Breast epithelium (tissue), 4 donors: Measurements from ENCODE around the gene CACNA1B. TPM values are rescaled to one million over a fixed set of nuclear protein-coding genes. Genes with fewer than 3 reads are reported as not detected.

Source experiments
- DNase-seq, 2 donors: peaks; one replicate each; pipeline ENCODE4 v3.0.0-alpha.2; 2019; ENCODE audit warnings: low spot score in 2 of 2
- H3K27ac ChIP-seq, 2 donors: fragments of 200-600 bp; sonication (generic) in 1 of 2; one replicate each; pipeline ENCODE4 v1.5.1; 2016 to 2019; ENCODE audit warnings: mild to moderate bottlenecking in 1 of 2
- H3K27me3 ChIP-seq, 2 donors: fragments of 200-600 bp; sonication (generic) in 1 of 2; one replicate each; pipeline versions ENCODE4 v1.5.1 to v1.6.0; 2017 to 2019; ENCODE audit warnings: control low read depth in 1 of 2, mild to moderate bottlenecking in 1 of 2
- H3K36me3 ChIP-seq: fragments of 200-600 bp; one replicate; pipeline ENCODE4 v1.5.1; 2019
- H3K4me1 ChIP-seq, 2 donors: fragments of 200-600 bp; sonication (generic); one replicate each; pipeline ENCODE4 v1.5.1; 2016 to 2019; ENCODE audit warnings: control low read depth in 1 of 2
- H3K4me3 ChIP-seq, 3 donors: fragments of 200-600 bp; sonication (generic); 1 replicate in 2 of 3; 2 replicates in 1 of 3; pipeline ENCODE4 v1.5.1; 2016 to 2019; ENCODE audit warnings: mild to moderate bottlenecking in 3 of 3, moderate library complexity in 2 of 3
- H3K9me3 ChIP-seq, 2 donors: fragments of 200-600 bp; sonication (generic) in 1 of 2; one replicate each; pipeline ENCODE4 v1.5.1; 2016 to 2019; ENCODE audit warnings: control low read depth in 1 of 2
- CTCF ChIP-seq, 3 donors: fragments of 450-650 bp; IDR thresholded peaks; one replicate each; pipeline ENCODE4 v1.5.1; 2016 to 2017; ENCODE audit warnings: antibody characterized with exemption in 3 of 3, mild to moderate bottlenecking in 3 of 3, moderate library complexity in 3 of 3
- POLR2A ChIP-seq: fragments of 450-650 bp; IDR thresholded peaks from one replicate; pipeline ENCODE4 v1.6.1; 2016; ENCODE audit warnings: antibody characterized with exemption, mild to moderate bottlenecking, moderate library complexity
- POLR2AphosphoS5 ChIP-seq, 3 donors: sonication (generic); formaldehyde crosslinking; IDR thresholded peaks; one replicate each; pipeline ENCODE4 v1.6.1; 2017; ENCODE audit warnings: antibody characterized with exemption in 3 of 3
- intact Hi-C: fragments of 100-400 bp; cut with DNase I; formaldehyde crosslinking; loops from one replicate; pipeline ENCODE4 v1.15.1; 2023; ENCODE audit warnings: low total_unique reads
- total RNA-seq, 3 donors: library from RNA; depleted of rRNA; stranded (reverse); fragments of >200 nt; gene quantifications; one replicate each; pipeline ENCODE4 v1.1.0, GENCODE V29; 2016

The CACNA1B gene
- total RNA-seq, 3 donors from 2014 or later: under 0.01 TPM; not detected in 2

GRCh38 chr9:137836831-137837241 lies 40.7 kb upstream of the CACNA1B start:
- intact Hi-C loops: no loop called here
- no peaks in the 10 kb centered on the region for H3K27me3 ChIP-seq
- no peak overlapping the region for H3K27ac ChIP-seq
- TF ChIP-seq POLR2A (no peak), POLR2AphosphoS5 (IDR thresholded peaks at IDR 0.05) (no peak), CTCF (IDR thresholded peaks at IDR 0.05) (no peak)
- H3K9me3 ChIP-seq: peaks cover 0 to 7% of the 10 kb centered on the region in 2 donors
- H3K4me1 ChIP-seq: no peaks in the 10 kb centered on the region
- peaks cover 6% of the 10 kb centered on the region for H3K36me3 ChIP-seq
- no peak for DNase-seq
- no peak overlapping the region for H3K4me3 ChIP-seq

GRCh38 chr9:137837345-137838278 lies 40.0 kb upstream of the CACNA1B start:
- peaks cover 6% of the 10 kb centered on the region for H3K36me3 ChIP-seq
- DNase-seq: no peak
- intact Hi-C loops: no loop called here
- no peaks in the 10 kb centered on the region for H3K27me3 ChIP-seq
- H3K4me1 ChIP-seq: no peaks in the 10 kb centered on the region
- no peak overlapping the region for H3K27ac ChIP-seq
- H3K9me3 ChIP-seq: peaks cover 0 to 7% of the 10 kb centered on the region in 2 donors
- H3K4me3 ChIP-seq: no peak overlapping the region
- TF ChIP-seq POLR2AphosphoS5 (IDR thresholded peaks at IDR 0.05) (no peak), POLR2A (no peak), CTCF (IDR thresholded peaks at IDR 0.05) (no peak)

- H3K4me1 ChIP-seq: no peaks in the 10 kb centered on the region
- peaks cover 3% of the 10 kb centered on the region for H3K36me3 ChIP-seq
- DNase-seq: no peak
- H3K27ac ChIP-seq: no peak overlapping the region
- no peak overlapping the region for H3K4me3 ChIP-seq
- intact Hi-C loops: no loop called here
- H3K9me3 ChIP-seq: peaks cover 0 to 7% of the 10 kb centered on the region in 2 donors
- no peaks in the 10 kb centered on the region for H3K27me3 ChIP-seq
- TF ChIP-seq POLR2AphosphoS5 (IDR thresholded peaks at IDR 0.05): no peak
- TF ChIP-seq POLR2A: no peak
- TF ChIP-seq CTCF (IDR thresholded peaks at IDR 0.05): no peak
These were observed 39.0 kb upstream of the CACNA1B start for GRCh38 chr9:137838576-137838975.

DNA sequence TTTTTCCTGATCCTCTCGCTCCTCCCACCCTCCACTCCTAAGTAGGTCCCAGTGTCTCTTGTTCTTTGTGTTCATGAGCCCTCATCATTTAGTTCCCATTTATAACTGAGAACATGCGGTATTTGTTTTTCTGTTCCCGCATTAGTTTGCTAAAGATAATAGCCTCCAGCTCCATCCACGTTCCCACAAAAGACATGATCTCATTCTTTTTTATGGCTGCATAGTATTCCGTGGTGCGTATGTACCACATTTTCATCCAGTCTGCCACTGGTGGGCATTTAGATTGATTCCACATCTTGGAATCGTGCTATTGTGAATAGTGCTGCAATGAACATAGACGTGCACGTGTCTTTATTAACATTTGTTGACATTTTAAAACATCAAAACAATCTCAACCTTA lies 34.2 kb upstream of the CACNA1B start:
- intact Hi-C loops: no loop called here
- Histone ChIP-seq H3K4me3 (no peak overlapping the region), H3K27ac (no peak overlapping the region), H3K9me3 (peaks cover 0 to 7% of the 10 kb centered on the region in 2 donors), H3K4me1 (no peaks in the 10 kb centered on the region), H3K27me3 (no peaks in the 10 kb centered on the region), H3K36me3 (no peaks in the 10 kb centered on the region)
- TF ChIP-seq POLR2A: no peak
- no peak for TF ChIP-seq POLR2AphosphoS5 (IDR thresholded peaks at IDR 0.05)
- TF ChIP-seq CTCF (IDR thresholded peaks at IDR 0.05): no peak
- no peak for DNase-seq

DNA sequence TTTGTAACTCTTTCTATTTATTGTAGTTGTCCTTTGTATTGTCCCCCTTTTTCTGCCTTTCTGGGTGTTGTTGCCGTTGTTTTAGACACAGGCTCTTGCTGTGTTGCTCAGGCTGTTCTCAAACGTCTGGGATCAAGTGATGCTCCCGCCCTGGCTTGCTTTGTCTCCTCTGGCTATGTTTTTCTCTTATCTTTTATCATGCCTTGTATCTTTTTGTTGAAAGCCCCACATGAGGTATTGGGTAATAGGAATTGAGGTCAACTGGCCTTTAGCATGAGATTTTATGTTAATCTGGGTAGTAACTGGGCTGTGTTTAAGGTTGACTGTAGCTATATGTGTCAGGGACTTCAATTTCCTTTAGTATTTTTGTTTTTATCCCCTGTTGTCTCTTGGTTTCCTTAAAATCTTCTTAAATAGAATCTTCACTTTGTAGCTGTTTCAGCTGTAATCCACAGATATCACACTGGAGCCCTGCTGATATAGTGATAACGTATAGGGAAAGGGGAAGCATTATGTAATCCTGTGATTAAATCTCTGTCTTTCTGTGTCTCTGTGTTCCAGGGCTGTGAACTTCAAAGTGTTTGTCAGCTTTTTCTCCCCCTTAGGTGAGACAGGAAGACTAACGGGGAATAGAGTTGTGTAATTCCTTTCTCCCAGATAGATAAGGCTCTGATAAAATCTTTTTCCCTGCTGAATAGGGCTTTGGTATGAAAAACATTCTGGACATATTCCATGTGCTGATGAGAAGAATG lies 25.9 kb upstream of the CACNA1B start:
- no peak for DNase-seq
- Histone ChIP-seq H3K36me3 (no peaks in the 10 kb centered on the region), H3K9me3 (peaks cover 35 to 37% of the 10 kb centered on the region in 2 donors), H3K4me1 (no peaks in the 10 kb centered on the region), H3K4me3 (no peak overlapping the region), H3K27ac (no peak overlapping the region), H3K27me3 (no peaks in the 10 kb centered on the region)
- intact Hi-C loops: no loop called here
- no peak for TF ChIP-seq POLR2A
- TF ChIP-seq CTCF (IDR thresholded peaks at IDR 0.05): no peak
- TF ChIP-seq POLR2AphosphoS5 (IDR thresholded peaks at IDR 0.05): no peak
